Measurements from ENCODE around the gene OBP2B. TPM values are rescaled to one million over a fixed set of nuclear protein-coding genes. Genes with fewer than 3 reads are reported as not detected.

The OBP2B gene
- total and polyA plus RNA-seq, 9 of the 15 experiments (the other 6 are each of a cell fraction or from before 2014, with no cell fraction given): not detected

DNA sequence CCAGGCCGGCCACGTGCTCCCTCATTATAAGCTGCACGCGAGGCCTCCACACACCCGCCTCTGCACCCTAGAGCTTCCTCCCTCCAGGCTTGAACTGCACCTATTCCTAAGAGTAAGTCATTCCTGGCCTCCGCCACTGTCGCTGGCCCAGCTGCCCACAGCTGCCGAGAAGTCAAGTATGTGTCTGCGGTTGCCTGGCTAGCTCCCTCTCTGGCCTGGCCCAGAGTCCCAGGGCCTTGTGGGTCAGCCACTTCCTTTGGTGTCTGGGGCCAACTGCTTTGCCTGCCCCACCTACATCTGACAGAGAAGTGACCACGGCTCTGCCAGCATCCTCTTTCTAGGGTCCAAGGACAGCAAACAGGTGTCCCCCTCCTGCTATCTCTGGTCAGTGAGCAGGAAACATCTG, 47.6 kb upstream of the OBP2B start:
- Histone ChIP-seq H3K27me3 (ENCODE audit: control insufficient read depth in 2 of 2, insufficient read depth in 2 of 2, low read length in 2 of 2) (no peaks in the 10 kb centered on the region; a peak in 1 of 5 replicates), H3K9ac (ENCODE audit: insufficient read depth in 1 of 2, low read depth in 2 of 2, low read length in 2 of 2) (no peak overlapping the region), H3K79me2 (ENCODE audit: control insufficient read depth, insufficient read depth, low read length) (no peaks in the 10 kb centered on the region), H3K27ac (ENCODE audit: extremely low read depth, low read depth, low read length) (no peak overlapping the region), H3K9me1 (ENCODE audit: control insufficient read depth, insufficient read depth, low read length) (no peaks in the 10 kb centered on the region), H3K36me3 (ENCODE audit: control insufficient read depth, insufficient read depth, low read length) (peaks cover 52% of the 10 kb centered on the region; the same call in 2 of the 3 replicates), H2AFZ (ENCODE audit: low read depth, low read length) (no peak overlapping the region), H3K4me3 (no peak overlapping the region), H4K20me1 (replicated peaks; ENCODE audit: control insufficient read depth, insufficient read depth, low read length) (peaks cover 3% of the 10 kb centered on the region; the same call in 1 of the 2 replicates), H3K9me3 (replicated peaks; ENCODE audit: control insufficient read depth, insufficient read depth, low read depth, low read length) (no peaks in the 10 kb centered on the region), H3K4me2 (ENCODE audit: insufficient read depth, low read length) (no peak overlapping the region), H3K4me1 (replicated peaks in 1 of 2; ENCODE audit: control insufficient read depth in 2 of 2, insufficient read depth in 2 of 2, low read length in 2 of 2) (peaks cover 3 to 58% of the 10 kb centered on the region in 2 experiments; a peak in 3 of 5 replicates)
- FAIRE-seq (no peak), ATAC-seq (no peak), DNase-seq (ENCODE audit: extremely low read depth in 1 of 4, low spot score in 3 of 4) (peak in 2 of 4 experiments; percentile 34)
- ChIA-PET POLR2A (interaction anchor here (0.7 to 1.2 kb wide), 3 partner anchors 8 to 16 kb away, joined by 3 read pairs; no protein-coding TSS in a partner anchor), CTCF (ENCODE audit: low intra/inter-chr PET ratio) (no interaction called here)
- BruUV-seq (replicated peaks): no TSS peak
- WGBS (ENCODE audit: insufficient coverage, low coverage, missing lambda C conversion rate): 96% methylated on average over 6 of the region's 10 CpGs
- in situ Hi-C loops (cut with MboI) (no loop called here), intact Hi-C loops (cut with micrococcal nuclease) (no loop called here)
- no peak for TF ChIP-seq NRF1 (conservative IDR thresholded peaks at IDR 0.05 in 1 of 2, IDR thresholded peaks at IDR 0.05 in 1 of 2)
- no peak for TF ChIP-seq ZNF717 (CRISPR knock-in tag; IDR thresholded peaks at IDR 0.05)
- TF ChIP-seq, protein P1, sequence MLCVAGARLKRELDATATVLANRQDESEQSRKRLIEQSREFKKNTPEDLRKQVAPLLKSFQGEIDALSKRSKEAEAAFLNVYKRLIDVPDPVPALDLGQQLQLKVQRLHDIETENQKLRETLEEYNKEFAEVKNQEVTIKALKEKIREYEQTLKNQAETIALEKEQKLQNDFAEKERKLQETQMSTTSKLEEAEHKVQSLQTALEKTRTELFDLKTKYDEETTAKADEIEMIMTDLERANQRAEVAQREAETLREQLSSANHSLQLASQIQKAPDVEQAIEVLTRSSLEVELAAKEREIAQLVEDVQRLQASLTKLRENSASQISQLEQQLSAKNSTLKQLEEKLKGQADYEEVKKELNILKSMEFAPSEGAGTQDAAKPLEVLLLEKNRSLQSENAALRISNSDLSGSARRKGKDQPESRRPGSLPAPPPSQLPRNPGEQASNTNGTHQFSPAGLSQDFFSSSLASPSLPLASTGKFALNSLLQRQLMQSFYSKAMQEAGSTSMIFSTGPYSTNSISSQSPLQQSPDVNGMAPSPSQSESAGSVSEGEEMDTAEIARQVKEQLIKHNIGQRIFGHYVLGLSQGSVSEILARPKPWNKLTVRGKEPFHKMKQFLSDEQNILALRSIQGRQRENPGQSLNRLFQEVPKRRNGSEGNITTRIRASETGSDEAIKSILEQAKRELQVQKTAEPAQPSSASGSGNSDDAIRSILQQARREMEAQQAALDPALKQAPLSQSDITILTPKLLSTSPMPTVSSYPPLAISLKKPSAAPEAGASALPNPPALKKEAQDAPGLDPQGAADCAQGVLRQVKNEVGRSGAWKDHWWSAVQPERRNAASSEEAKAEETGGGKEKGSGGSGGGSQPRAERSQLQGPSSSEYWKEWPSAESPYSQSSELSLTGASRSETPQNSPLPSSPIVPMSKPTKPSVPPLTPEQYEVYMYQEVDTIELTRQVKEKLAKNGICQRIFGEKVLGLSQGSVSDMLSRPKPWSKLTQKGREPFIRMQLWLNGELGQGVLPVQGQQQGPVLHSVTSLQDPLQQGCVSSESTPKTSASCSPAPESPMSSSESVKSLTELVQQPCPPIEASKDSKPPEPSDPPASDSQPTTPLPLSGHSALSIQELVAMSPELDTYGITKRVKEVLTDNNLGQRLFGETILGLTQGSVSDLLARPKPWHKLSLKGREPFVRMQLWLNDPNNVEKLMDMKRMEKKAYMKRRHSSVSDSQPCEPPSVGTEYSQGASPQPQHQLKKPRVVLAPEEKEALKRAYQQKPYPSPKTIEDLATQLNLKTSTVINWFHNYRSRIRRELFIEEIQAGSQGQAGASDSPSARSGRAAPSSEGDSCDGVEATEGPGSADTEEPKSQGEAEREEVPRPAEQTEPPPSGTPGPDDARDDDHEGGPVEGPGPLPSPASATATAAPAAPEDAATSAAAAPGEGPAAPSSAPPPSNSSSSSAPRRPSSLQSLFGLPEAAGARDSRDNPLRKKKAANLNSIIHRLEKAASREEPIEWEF (CRISPR knock-in tag; IDR thresholded peaks at IDR 0.05): no peak
- TF ChIP-seq CBX5 (IDR thresholded peaks at IDR 0.05; ENCODE audit: borderline replicate concordance, low read depth): no peak

Measured in K562 (cell line).